Measurements from ENCODE around the gene SYMPK.
"Not testable (repeated sequence)": the region's sequence is repeated elsewhere in the genome, so short reads cannot be mapped to it uniquely, and the experiment has no call there.

Gene SYMPK

DNA sequence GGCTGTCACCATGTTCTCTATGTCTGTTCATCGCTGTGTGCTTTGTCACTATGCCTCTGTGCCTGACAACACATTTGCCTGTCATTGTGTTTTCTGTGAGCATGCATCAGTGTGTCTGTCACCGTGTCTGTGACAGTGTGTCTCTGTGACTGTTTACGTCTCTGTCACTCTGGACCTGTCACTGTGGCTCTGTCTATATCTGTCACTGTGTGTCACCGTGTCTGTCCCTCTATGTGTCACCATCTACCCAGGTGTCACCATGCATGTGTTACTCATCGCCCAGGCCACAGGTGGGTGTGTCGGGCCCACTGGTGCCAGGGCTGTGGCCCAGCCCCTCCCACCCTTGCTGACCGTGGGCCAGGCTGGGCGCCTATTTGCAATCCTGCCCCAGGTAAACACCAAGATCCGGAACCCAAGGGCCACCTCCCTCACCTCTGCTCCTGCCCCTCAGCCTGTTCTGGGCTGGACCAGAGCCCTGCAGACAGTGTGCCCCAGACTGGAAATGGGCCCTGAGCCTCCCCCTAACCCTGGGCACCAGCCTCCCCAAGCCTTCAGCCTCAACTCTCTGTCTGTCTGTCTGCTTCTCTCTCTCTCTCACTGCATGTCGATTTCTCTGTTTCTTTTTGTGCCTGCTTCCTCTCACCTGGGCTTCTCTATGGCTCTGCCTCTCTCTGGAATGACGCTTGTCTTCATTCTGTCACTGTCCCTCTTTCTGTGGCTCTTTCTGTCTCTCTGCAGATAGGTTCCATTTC lies 15.3 kb upstream of the SYMPK start:
- Histone ChIP-seq H2AFZ (ENCODE audit: low read length, unreplicated experiment) (no peak overlapping the region), H3K4me3 (ENCODE audit: low read depth, low read length) (no peak overlapping the region), H3K36me3 (ENCODE audit: insufficient read depth, low read length) (no peaks in the 10 kb centered on the region), H3K27me3 (ENCODE audit: insufficient read depth, low read length) (no peaks in the 10 kb centered on the region), H3K4me1 (ENCODE audit: control insufficient read depth, insufficient read depth, low read length, unreplicated experiment) (peaks cover 5% of the 10 kb centered on the region), H3K79me2 (ENCODE audit: control insufficient read depth, insufficient read depth, low read length, unreplicated experiment) (no peaks in the 10 kb centered on the region), H3K27ac (ENCODE audit: low read depth, low read length) (no peak overlapping the region)

DNA sequence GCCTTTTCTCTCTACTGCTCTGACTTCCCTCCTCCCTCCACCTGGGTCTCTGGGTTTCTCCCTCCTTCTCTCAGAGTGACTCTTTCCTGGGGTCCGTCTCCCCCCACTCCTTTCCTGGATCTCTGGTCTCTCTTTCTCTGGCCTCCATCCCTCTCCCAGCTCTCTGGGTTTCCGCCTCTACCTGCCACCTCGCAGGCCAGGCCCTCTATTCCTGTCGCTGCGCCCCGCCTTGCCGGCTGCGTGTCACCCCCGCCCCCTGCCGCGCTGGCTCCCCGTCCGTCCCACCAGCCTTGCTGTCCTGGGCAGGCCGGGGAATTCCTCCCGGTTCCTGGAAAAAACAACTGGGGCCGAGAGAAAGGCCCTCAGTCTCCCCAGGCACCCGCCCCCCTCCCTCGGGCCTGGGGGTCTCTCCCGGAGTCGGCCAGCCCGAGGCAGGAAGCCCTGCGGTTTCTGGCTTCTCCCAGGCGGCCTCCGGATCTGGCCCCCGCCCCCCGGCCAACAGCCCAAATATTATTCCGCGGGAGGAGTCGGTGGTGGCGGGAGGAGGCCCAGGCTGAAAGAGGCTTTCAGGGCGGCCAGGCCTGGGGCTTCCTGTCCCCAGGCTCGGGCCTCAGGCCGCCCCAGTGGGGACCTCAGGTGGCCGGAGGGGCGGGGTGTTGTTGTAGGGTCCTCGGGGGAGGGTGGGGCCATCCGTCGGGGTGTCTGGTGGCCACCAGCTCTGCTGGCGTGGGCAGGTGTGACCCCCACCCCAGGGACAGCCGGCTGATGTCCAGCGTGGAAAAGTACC lies 13.7 kb upstream of the SYMPK start:
- Histone ChIP-seq H2AFZ (ENCODE audit: low read length, unreplicated experiment) (no peak overlapping the region), H3K27ac (ENCODE audit: low read depth, low read length) (no peak overlapping the region), H3K4me1 (ENCODE audit: control insufficient read depth, insufficient read depth, low read length, unreplicated experiment) (no peaks in the 10 kb centered on the region), H3K36me3 (ENCODE audit: insufficient read depth, low read length) (no peaks in the 10 kb centered on the region), H3K27me3 (ENCODE audit: insufficient read depth, low read length) (no peaks in the 10 kb centered on the region), H3K4me3 (ENCODE audit: low read depth, low read length) (no peak overlapping the region), H3K79me2 (ENCODE audit: control insufficient read depth, insufficient read depth, low read length, unreplicated experiment) (no peaks in the 10 kb centered on the region)

GRCh38 chr19:45876161-45876410 lies 13.1 kb upstream of the SYMPK start:
- H3K36me3 ChIP-seq (ENCODE audit: insufficient read depth, low read length): no peaks in the 10 kb centered on the region
- no peaks in the 10 kb centered on the region for H3K27me3 ChIP-seq (ENCODE audit: insufficient read depth, low read length)
- H3K4me3 ChIP-seq (ENCODE audit: low read depth, low read length): no peak overlapping the region
- H2AFZ ChIP-seq (ENCODE audit: low read length, unreplicated experiment): no peak overlapping the region
- H3K4me1 ChIP-seq (ENCODE audit: control insufficient read depth, insufficient read depth, low read length, unreplicated experiment): no peaks in the 10 kb centered on the region
- H3K79me2 ChIP-seq (ENCODE audit: control insufficient read depth, insufficient read depth, low read length, unreplicated experiment): no peaks in the 10 kb centered on the region
- H3K27ac ChIP-seq (ENCODE audit: low read depth, low read length): no peak overlapping the region

GRCh38 chr19:45874620-45874966 lies 11.6 kb upstream of the SYMPK start:
- Histone ChIP-seq H3K27ac (ENCODE audit: low read depth, low read length) (no peak overlapping the region), H3K79me2 (ENCODE audit: control insufficient read depth, insufficient read depth, low read length, unreplicated experiment) (no peaks in the 10 kb centered on the region), H3K36me3 (ENCODE audit: insufficient read depth, low read length) (no peaks in the 10 kb centered on the region), H3K27me3 (ENCODE audit: insufficient read depth, low read length) (no peaks in the 10 kb centered on the region), H3K4me1 (ENCODE audit: control insufficient read depth, insufficient read depth, low read length, unreplicated experiment) (no peaks in the 10 kb centered on the region), H2AFZ (ENCODE audit: low read length, unreplicated experiment) (no peak overlapping the region), H3K4me3 (ENCODE audit: low read depth, low read length) (no peak overlapping the region)

- Histone ChIP-seq H3K36me3 (ENCODE audit: insufficient read depth, low read length) (no peaks in the 10 kb centered on the region), H3K79me2 (ENCODE audit: control insufficient read depth, insufficient read depth, low read length, unreplicated experiment) (no peaks in the 10 kb centered on the region), H3K4me3 (ENCODE audit: low read depth, low read length) (no peak overlapping the region), H3K27ac (ENCODE audit: low read depth, low read length) (no peak overlapping the region), H3K27me3 (ENCODE audit: insufficient read depth, low read length) (no peaks in the 10 kb centered on the region), H2AFZ (ENCODE audit: low read length, unreplicated experiment) (no peak overlapping the region), H3K4me1 (ENCODE audit: control insufficient read depth, insufficient read depth, low read length, unreplicated experiment) (no peaks in the 10 kb centered on the region)
Measured at GRCh38 chr19:45873219-45873772, 10.3 kb upstream of the SYMPK start.

- Histone ChIP-seq H2AFZ (ENCODE audit: low read length, unreplicated experiment) (no peak overlapping the region), H3K4me1 (ENCODE audit: control insufficient read depth, insufficient read depth, low read length, unreplicated experiment) (no peaks in the 10 kb centered on the region), H3K27ac (ENCODE audit: low read depth, low read length) (no peak overlapping the region)
Measured at GRCh38 chr19:45872095-45872919, 9.4 kb upstream of the SYMPK start.

DNA sequence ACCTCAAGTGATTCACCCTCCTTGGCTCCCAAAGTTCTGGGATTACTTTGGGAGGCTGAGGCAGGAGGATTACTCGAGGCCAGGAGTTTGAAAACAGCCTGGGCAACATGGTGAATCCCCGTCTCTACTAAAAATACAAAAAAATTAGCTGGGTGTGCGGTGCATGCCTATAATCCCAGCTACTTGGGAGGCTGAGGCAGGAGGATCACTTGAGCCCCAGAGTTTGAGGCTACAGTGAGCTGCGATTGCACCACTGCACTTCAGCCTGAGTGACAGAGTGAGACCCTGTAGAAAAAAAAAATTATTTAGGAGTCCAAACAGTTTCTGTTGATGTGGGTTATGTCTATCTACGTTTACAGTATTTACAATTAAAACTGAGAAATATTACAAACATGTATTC lies 7.9 kb upstream of the SYMPK start:
- Histone ChIP-seq H3K4me1 (ENCODE audit: control insufficient read depth, insufficient read depth, low read length, unreplicated experiment) (no peaks in the 10 kb centered on the region), H3K27ac (ENCODE audit: low read depth, low read length) (no peak overlapping the region), H2AFZ (ENCODE audit: low read length, unreplicated experiment) (no peak overlapping the region), H3K79me2 (ENCODE audit: control insufficient read depth, insufficient read depth, low read length, unreplicated experiment) (no peaks in the 10 kb centered on the region), H3K4me3 (ENCODE audit: low read depth, low read length) (no peak overlapping the region), H3K27me3 (ENCODE audit: insufficient read depth, low read length) (peaks cover 2% of the 10 kb centered on the region; the same call in 1 of the 2 replicates), H3K36me3 (ENCODE audit: insufficient read depth, low read length) (no peaks in the 10 kb centered on the region)

More at GRCh38 chr19:45872095-45872919, 9.4 kb upstream of the SYMPK start:
- H3K36me3 ChIP-seq (ENCODE audit: insufficient read depth, low read length): no peaks in the 10 kb centered on the region
- H3K27me3 ChIP-seq (ENCODE audit: insufficient read depth, low read length): no peaks in the 10 kb centered on the region
- H3K79me2 ChIP-seq (ENCODE audit: control insufficient read depth, insufficient read depth, low read length, unreplicated experiment): no peaks in the 10 kb centered on the region
- H3K4me3 ChIP-seq (ENCODE audit: low read depth, low read length): no peak overlapping the region

DNA sequence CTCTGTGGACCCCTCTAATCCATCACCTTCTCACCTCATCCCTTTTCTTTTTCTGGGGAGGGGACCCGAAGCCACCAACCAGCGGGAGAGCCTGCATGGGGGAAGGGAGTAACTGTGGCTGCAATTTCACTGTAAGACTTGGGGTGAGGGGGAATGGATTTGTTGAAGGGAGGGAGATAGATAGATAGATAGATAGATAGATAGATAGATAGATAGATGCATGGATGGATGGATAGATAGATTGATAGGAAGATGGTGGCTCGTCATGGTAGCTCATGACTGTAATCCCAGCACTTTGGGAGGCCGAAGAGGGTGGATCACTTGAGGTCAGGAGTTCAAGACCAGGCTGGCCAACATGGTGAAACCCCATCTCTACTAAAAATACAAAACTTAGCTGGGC lies 4.3 kb upstream of the SYMPK start:
- H2AFZ ChIP-seq (ENCODE audit: low read length, unreplicated experiment); H3K4me3 ChIP-seq (ENCODE audit: low read depth, low read length); H3K79me2 ChIP-seq (ENCODE audit: control insufficient read depth, insufficient read depth, low read length, unreplicated experiment); H3K27ac ChIP-seq (ENCODE audit: low read depth, low read length); H3K36me3 ChIP-seq (ENCODE audit: insufficient read depth, low read length); H3K4me1 ChIP-seq (ENCODE audit: control insufficient read depth, insufficient read depth, low read length, unreplicated experiment): not testable (repeated sequence)
- peaks cover 25% of the 10 kb centered on the region for H3K27me3 ChIP-seq (ENCODE audit: insufficient read depth, low read length)

DNA sequence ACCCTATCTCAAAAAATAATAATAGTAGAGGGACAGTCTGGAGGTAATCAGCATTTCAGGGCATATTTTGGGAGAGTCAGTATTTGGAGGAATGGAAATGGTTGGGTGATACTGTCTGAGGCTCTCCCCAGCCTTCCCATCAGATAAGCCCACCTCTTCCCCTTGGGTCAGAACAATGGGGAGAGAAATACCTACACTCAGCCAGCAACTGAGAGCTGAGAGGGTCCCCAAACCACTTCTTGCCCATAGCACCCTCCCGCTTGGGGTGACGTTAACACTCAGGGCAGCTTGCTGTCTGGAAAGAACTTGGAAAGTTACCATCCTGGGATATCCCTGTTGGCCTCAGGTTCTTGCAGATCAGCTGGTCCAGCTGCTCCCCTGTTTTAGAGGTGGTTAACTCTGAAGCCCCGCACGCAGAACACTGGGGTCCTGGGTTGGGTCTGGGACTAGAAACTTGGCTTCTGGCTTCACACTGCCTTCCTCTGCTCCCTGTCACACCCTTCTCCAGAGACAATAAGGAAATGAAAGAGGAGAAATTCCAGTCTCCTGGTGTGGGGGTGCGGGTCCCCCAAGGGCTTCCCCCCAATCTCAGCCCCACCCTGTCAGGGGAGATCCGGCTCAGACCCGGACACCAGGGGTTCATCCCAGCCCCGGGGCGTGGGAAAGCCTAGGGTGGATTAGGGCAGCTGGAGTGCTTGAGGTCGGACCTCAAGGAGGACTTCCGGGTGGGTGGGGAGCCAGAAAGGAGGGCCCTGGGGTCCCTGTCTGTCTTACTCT lies 3.6 kb upstream of the SYMPK start:
- Histone ChIP-seq H3K79me2 (ENCODE audit: control insufficient read depth, insufficient read depth, low read length, unreplicated experiment) (peaks cover 9% of the 10 kb centered on the region), H2AFZ (ENCODE audit: low read length, unreplicated experiment) (no peak overlapping the region), H3K4me3 (ENCODE audit: low read depth, low read length) (no peak overlapping the region), H3K27ac (ENCODE audit: low read depth, low read length) (no peak overlapping the region), H3K27me3 (ENCODE audit: insufficient read depth, low read length) (peaks cover 25% of the 10 kb centered on the region), H3K4me1 (ENCODE audit: control insufficient read depth, insufficient read depth, low read length, unreplicated experiment) (no peaks in the 10 kb centered on the region), H3K36me3 (ENCODE audit: insufficient read depth, low read length) (no peaks in the 10 kb centered on the region)

GRCh38 chr19:45865269-45865948 lies 2.5 kb upstream of the SYMPK start:
- peaks cover 25% of the 10 kb centered on the region for H3K27me3 ChIP-seq (ENCODE audit: insufficient read depth, low read length)
- no peak overlapping the region for H3K4me3 ChIP-seq (ENCODE audit: low read depth, low read length)
- no peaks in the 10 kb centered on the region for H3K4me1 ChIP-seq (ENCODE audit: control insufficient read depth, insufficient read depth, low read length, unreplicated experiment)
- no peak overlapping the region for H3K27ac ChIP-seq (ENCODE audit: low read depth, low read length)
- peaks cover 18% of the 10 kb centered on the region for H3K79me2 ChIP-seq (ENCODE audit: control insufficient read depth, insufficient read depth, low read length, unreplicated experiment)
- no peaks in the 10 kb centered on the region for H3K36me3 ChIP-seq (ENCODE audit: insufficient read depth, low read length)
- no peak overlapping the region for H2AFZ ChIP-seq (ENCODE audit: low read length, unreplicated experiment)

Data from ACC112 (cell line).